ENCODE results near the gene KREMEN1.

KREMEN1 gene

GRCh38 chr22:29049655-29050263 lies 23.1 kb upstream of the KREMEN1 start:
- DNase-seq (ENCODE audit: low read depth): no peak

GRCh38 chr22:29050457-29050856 lies 22.4 kb upstream of the KREMEN1 start:
- DNase-seq (ENCODE audit: low read depth): no peak

- no peak for DNase-seq (ENCODE audit: low read depth)
Measured at GRCh38 chr22:29053048-29053702, 19.7 kb upstream of the KREMEN1 start.

GRCh38 chr22:29054251-29054767 lies 18.5 kb upstream of the KREMEN1 start:
- no peak for DNase-seq (ENCODE audit: low read depth)

- DNase-seq (ENCODE audit: low read depth): no peak
Measured at GRCh38 chr22:29055192-29055830, 17.5 kb upstream of the KREMEN1 start.

- DNase-seq (ENCODE audit: low read depth): no peak
Measured at GRCh38 chr22:29056472-29056871, 16.4 kb upstream of the KREMEN1 start.

GRCh38 chr22:29060251-29060869 lies 12.5 kb upstream of the KREMEN1 start:
- DNase-seq (ENCODE audit: low read depth): no peak

GRCh38 chr22:29060931-29061330 lies 11.9 kb upstream of the KREMEN1 start:
- no peak for DNase-seq (ENCODE audit: low read depth)

- DNase-seq (ENCODE audit: low read depth): no peak
Measured at GRCh38 chr22:29061773-29062172, 11.1 kb upstream of the KREMEN1 start, which contains the start of gene C22orf31. TSS of gene C22orf31 (minus strand) at chr22:29061831. CDS start at chr22:29061792, 39 bp downstream.

GRCh38 chr22:29062286-29062821 lies 10.5 kb upstream of the KREMEN1 start:
- DNase-seq (ENCODE audit: low read depth): no peak

GRCh38 chr22:29065468-29066190 lies 7.2 kb upstream of the KREMEN1 start:
- DNase-seq (ENCODE audit: low read depth): no peak

GRCh38 chr22:29069463-29069862 lies 3.4 kb upstream of the KREMEN1 start:
- no peak for DNase-seq (ENCODE audit: low read depth)

- DNase-seq (ENCODE audit: low read depth): no peak
Measured at GRCh38 chr22:29070490-29070889, 2.3 kb upstream of the KREMEN1 start.

GRCh38 chr22:29071261-29072045 lies 1.4 kb upstream of the KREMEN1 start:
- no peak for DNase-seq (ENCODE audit: low read depth)

GRCh38 chr22:29072193-29072978 lies 449 bp upstream of the KREMEN1 start:
- peak; percentile 48 for DNase-seq (ENCODE audit: low read depth)

GRCh38 chr22:29073618-29074275 lies 912 bp downstream of the KREMEN1 start:
- no peak for DNase-seq (ENCODE audit: low read depth)

GRCh38 chr22:29074276-29074772 lies 1.5 kb downstream of the KREMEN1 start:
- no peak for DNase-seq (ENCODE audit: low read depth)

GRCh38 chr22:29078036-29078868 lies 5.4 kb downstream of the KREMEN1 start:
- DNase-seq (ENCODE audit: low read depth): no peak

- no peak for DNase-seq (ENCODE audit: low read depth)
Measured at GRCh38 chr22:29078869-29079207, 6.0 kb downstream of the KREMEN1 start.

Measured in stimulated activated CD8-positive, alpha-beta memory T cell treated with anti-CD3 and anti-CD28 coated beads, Interleukin-15, amount 100 ng/mL, for 1 hour (primary cell).